ENCODE data around the gene STX7.

DNA sequence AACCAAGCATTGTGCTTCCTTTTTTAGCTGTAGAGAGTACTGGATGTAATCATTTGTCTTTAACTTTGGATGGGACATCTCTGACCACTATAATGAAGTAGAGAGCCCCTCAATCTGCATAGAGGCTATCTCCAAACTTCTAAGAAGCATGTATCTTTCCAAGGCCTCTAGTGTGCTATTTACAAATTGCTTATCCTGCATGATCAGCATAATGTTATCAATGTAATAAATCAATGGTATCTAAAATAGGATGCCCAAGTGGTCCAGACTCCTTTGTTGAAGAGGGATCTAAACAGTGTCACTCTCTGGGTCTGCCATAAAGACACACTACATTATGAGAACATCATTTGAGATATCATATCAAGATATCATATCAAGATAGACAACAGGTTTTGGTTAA, 31.9 kb upstream of the STX7 start:
- TF ChIP-seq POLR2A (IDR thresholded peaks at IDR 0.05; ENCODE audit: borderline replicate concordance, extremely low read depth, insufficient read depth, insufficient read length), result no peak
- no peak for TF ChIP-seq ZNF274 (IDR thresholded peaks at IDR 0.05; ENCODE audit: low read depth, low read length)
- TF ChIP-seq, protein P1, sequence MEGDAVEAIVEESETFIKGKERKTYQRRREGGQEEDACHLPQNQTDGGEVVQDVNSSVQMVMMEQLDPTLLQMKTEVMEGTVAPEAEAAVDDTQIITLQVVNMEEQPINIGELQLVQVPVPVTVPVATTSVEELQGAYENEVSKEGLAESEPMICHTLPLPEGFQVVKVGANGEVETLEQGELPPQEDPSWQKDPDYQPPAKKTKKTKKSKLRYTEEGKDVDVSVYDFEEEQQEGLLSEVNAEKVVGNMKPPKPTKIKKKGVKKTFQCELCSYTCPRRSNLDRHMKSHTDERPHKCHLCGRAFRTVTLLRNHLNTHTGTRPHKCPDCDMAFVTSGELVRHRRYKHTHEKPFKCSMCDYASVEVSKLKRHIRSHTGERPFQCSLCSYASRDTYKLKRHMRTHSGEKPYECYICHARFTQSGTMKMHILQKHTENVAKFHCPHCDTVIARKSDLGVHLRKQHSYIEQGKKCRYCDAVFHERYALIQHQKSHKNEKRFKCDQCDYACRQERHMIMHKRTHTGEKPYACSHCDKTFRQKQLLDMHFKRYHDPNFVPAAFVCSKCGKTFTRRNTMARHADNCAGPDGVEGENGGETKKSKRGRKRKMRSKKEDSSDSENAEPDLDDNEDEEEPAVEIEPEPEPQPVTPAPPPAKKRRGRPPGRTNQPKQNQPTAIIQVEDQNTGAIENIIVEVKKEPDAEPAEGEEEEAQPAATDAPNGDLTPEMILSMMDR (IDR thresholded peaks at IDR 0.05 in 2 of 3, conservative IDR thresholded peaks at IDR 0.05 in 1 of 3; ENCODE audit: borderline replicate concordance in 1 of 3, insufficient read depth in 1 of 3, low read depth in 2 of 3, low read length in 2 of 3), result no peak
- TF ChIP-seq POLR2AphosphoS5 (IDR thresholded peaks at IDR 0.05; ENCODE audit: low read depth, low read length), result no peak
- no peak for TF ChIP-seq CEBPB (IDR thresholded peaks at IDR 0.05; ENCODE audit: low read depth)
- TF ChIP-seq REST (IDR thresholded peaks at IDR 0.05; ENCODE audit: low read depth), result no peak
- TF ChIP-seq EZH2phosphoT487 (IDR thresholded peaks at IDR 0.05; ENCODE audit: borderline replicate concordance), result no peak
- no peak for TF ChIP-seq ZFX (IDR thresholded peaks at IDR 0.05)
- TF ChIP-seq, protein P2, sequence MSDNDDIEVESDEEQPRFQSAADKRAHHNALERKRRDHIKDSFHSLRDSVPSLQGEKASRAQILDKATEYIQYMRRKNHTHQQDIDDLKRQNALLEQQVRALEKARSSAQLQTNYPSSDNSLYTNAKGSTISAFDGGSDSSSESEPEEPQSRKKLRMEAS (IDR thresholded peaks at IDR 0.05), result no peak
- no peak for TF ChIP-seq EZH2 (IDR thresholded peaks at IDR 0.05)
- TF ChIP-seq YY1 (IDR thresholded peaks at IDR 0.05; ENCODE audit: extremely low read depth, insufficient replicate concordance, low read depth, low read length), result no peak
- TF ChIP-seq SRF (IDR thresholded peaks at IDR 0.05; ENCODE audit: low read depth), result no peak
